ENCODE results near the gene PDGFRB. TPM values are rescaled to one million over a fixed set of nuclear protein-coding genes. Genes with fewer than 3 reads are reported as not detected.
"Not testable (repeated sequence)": the region's sequence is repeated elsewhere in the genome, so short reads cannot be mapped to it uniquely, and the experiment has no call there.

The PDGFRB gene
- total RNA-seq, 1 donor from 2014 or later, result 54.6 TPM

GRCh38 chr5:150108711-150109514 lies 46.7 kb downstream of the PDGFRB start:
- DNase-seq (ENCODE audit: low spot score), result no peak
- intact Hi-C loops (cut with DNase I), result no loop called here

GRCh38 chr5:150107909-150108447 lies 47.7 kb downstream of the PDGFRB start:
- DNase-seq (ENCODE audit: low spot score), result no peak
- intact Hi-C loops (cut with DNase I), result no loop called here

GRCh38 chr5:150106674-150107426 lies 48.8 kb downstream of the PDGFRB start:
- DNase-seq (ENCODE audit: low spot score), result no peak
- intact Hi-C loops (cut with DNase I), result no loop called here

- intact Hi-C loops (cut with DNase I), result no loop called here
- no peak for DNase-seq (ENCODE audit: low spot score)
These were observed 49.6 kb downstream of the PDGFRB start for GRCh38 chr5:150105928-150106615.

GRCh38 chr5:150104550-150104870 lies 51.1 kb downstream of the PDGFRB start:
- intact Hi-C loops (cut with DNase I), result no loop called here
- DNase-seq (ENCODE audit: low spot score), result no peak

- intact Hi-C loops (cut with DNase I), result no loop called here
- no peak for DNase-seq (ENCODE audit: low spot score)
These were observed 51.7 kb downstream of the PDGFRB start for GRCh38 chr5:150103678-150104549.

- intact Hi-C loops (cut with DNase I), result no loop called here
- DNase-seq (ENCODE audit: low spot score), result no peak
These were observed 54.6 kb downstream of the PDGFRB start for GRCh38 chr5:150101023-150101422.

- intact Hi-C loops (cut with DNase I), result no loop called here
- DNase-seq (ENCODE audit: low spot score), result no peak
These were observed 58.5 kb downstream of the PDGFRB start for GRCh38 chr5:150097152-150097551.

- no peak for DNase-seq (ENCODE audit: low spot score)
- intact Hi-C loops (cut with DNase I), result no loop called here
These were observed 63.4 kb downstream of the PDGFRB start for GRCh38 chr5:150092159-150092787.

GRCh38 chr5:150085950-150086715 lies 69.5 kb downstream of the PDGFRB start, which contains the start of gene CSF1R:
Gene CSF1R, minus strand, starts transcription at chr5:150086554. Its CDS starts 127 bp downstream, at chr5:150086427.
- intact Hi-C loops (cut with DNase I), result no loop called here

GRCh38 chr5:150085191-150085912 lies 70.3 kb downstream of the PDGFRB start:
- peak; percentile 66 for DNase-seq (ENCODE audit: low spot score)
- intact Hi-C loops (cut with DNase I), result no loop called here

More at GRCh38 chr5:150085950-150086715, 69.5 kb downstream of the PDGFRB start, which contains the start of gene CSF1R:
- DNase-seq (ENCODE audit: low spot score), result peak; percentile 75

GRCh38 chr5:150084754-150085153 lies 70.9 kb downstream of the PDGFRB start:
- intact Hi-C loops (cut with DNase I), result not testable (repeated sequence)
- DNase-seq (ENCODE audit: low spot score), result peak; percentile 46

GRCh38 chr5:150082889-150083288 lies 72.8 kb downstream of the PDGFRB start:
- DNase-seq (ENCODE audit: low spot score), result peak; percentile 73
- intact Hi-C loops (cut with DNase I), result no loop called here

GRCh38 chr5:150082374-150082773 lies 73.3 kb downstream of the PDGFRB start:
- intact Hi-C loops (cut with DNase I), result no loop called here
- peak; percentile 60 for DNase-seq (ENCODE audit: low spot score)

GRCh38 chr5:150081541-150082283 lies 73.9 kb downstream of the PDGFRB start:
- intact Hi-C loops (cut with DNase I), result no loop called here
- DNase-seq (ENCODE audit: low spot score), result peak; percentile 77

GRCh38 chr5:150080696-150081435 lies 74.8 kb downstream of the PDGFRB start:
- intact Hi-C loops (cut with DNase I), result no loop called here
- DNase-seq (ENCODE audit: low spot score), result peak; percentile 66

All from cardiac septum (tissue), 1 donor.